Mesenchymal stem cell (in vitro differentiated cells and primary cell): ENCODE measurements around the gene REL.
A peak's percentile ranks its signal among the peaks of the same experiment; 100 is the strongest.
"Not testable (repeated sequence)": the region's sequence is repeated elsewhere in the genome, so short reads cannot be mapped to it uniquely, and the experiment has no call there.

Source experiments
- DNase-seq: peaks from one replicate; pipeline ENCODE4 v3.0.0-alpha.2; 2013
- H2AFZ ChIP-seq: one replicate; pipeline ENCODE4 v1.6.1; 2013; ENCODE audit warnings: low read depth, mild to moderate bottlenecking, control low read depth, inconsistent platforms, low read length, moderate library complexity
- H2AK5ac ChIP-seq: 2 replicates; pipeline ENCODE4 v1.6.1; 2013; ENCODE audit warnings: low read length, moderate library complexity, mild to moderate bottlenecking, inconsistent platforms; ENCODE audit not compliant: severe bottlenecking
- H2BK120ac ChIP-seq: one replicate; pipeline ENCODE4 v1.6.1; 2013; ENCODE audit warnings: low read depth, mild to moderate bottlenecking, inconsistent platforms, low read length, moderate library complexity
- H2BK12ac ChIP-seq, 2 experiments: one replicate each; pipeline ENCODE4 v1.6.1; 2013; ENCODE audit warnings: inconsistent platforms in 2 of 2, low read length in 2 of 2, mild to moderate bottlenecking in 2 of 2, moderate library complexity in 2 of 2, control low read depth in 1 of 2
- H2BK15ac ChIP-seq: one replicate; pipeline ENCODE4 v1.6.1; 2013; ENCODE audit warnings: mild to moderate bottlenecking, low read depth, inconsistent platforms; ENCODE audit not compliant: poor library complexity, severe bottlenecking
- H2BK5ac ChIP-seq: 2 replicates; pipeline ENCODE4 v1.6.1; 2013; ENCODE audit warnings: low read depth, mild to moderate bottlenecking, low read length, control low read depth, inconsistent platforms; ENCODE audit not compliant: poor library complexity, severe bottlenecking
- H3K14ac ChIP-seq, 2 experiments: one replicate each; pipeline ENCODE4 v1.6.1; 2013; ENCODE audit warnings: inconsistent platforms in 2 of 2, low read length in 2 of 2, control low read depth in 1 of 2, mild to moderate bottlenecking in 1 of 2, moderate library complexity in 1 of 2
- H3K18ac ChIP-seq, 2 experiments: one replicate each; pipeline ENCODE4 v1.6.1; 2013; ENCODE audit warnings: inconsistent platforms in 2 of 2, low read length in 2 of 2, control low read depth in 1 of 2, low read depth in 1 of 2, mild to moderate bottlenecking in 1 of 2
- H3K23ac ChIP-seq, 2 experiments: one replicate each; pipeline ENCODE4 v1.6.1; 2013; ENCODE audit warnings: inconsistent platforms in 2 of 2, low read length in 2 of 2, mild to moderate bottlenecking in 2 of 2, moderate library complexity in 2 of 2, control low read depth in 1 of 2
- H3K27ac ChIP-seq: 2 replicates; pipeline ENCODE4 v1.5.1; 2013; ENCODE audit warnings: mild to moderate bottlenecking, moderate library complexity, low read length, control low read depth, inconsistent platforms; ENCODE audit not compliant: poor library complexity, severe bottlenecking
- H3K27me3 ChIP-seq, 2 experiments: 2 replicates each; pipeline versions ENCODE4 v1.6.1 to v1.7.0; 2013; ENCODE audit warnings: low read length in 2 of 2, mild to moderate bottlenecking in 2 of 2, moderate library complexity in 2 of 2, control low read depth in 1 of 2, inconsistent platforms in 1 of 2; ENCODE audit not compliant: control insufficient read depth in 1 of 2, insufficient read depth in 1 of 2
- H3K36me3 ChIP-seq, 2 experiments: 2 replicates each; pipeline versions ENCODE4 v1.6.1 to v1.7.0; 2013; ENCODE audit warnings: low read length in 2 of 2, control low read depth in 1 of 2, inconsistent platforms in 1 of 2, low read depth in 1 of 2, mild to moderate bottlenecking in 1 of 2; ENCODE audit not compliant: insufficient read depth in 2 of 2, control insufficient read depth in 1 of 2
- H3K4ac ChIP-seq, 2 experiments: one replicate each; pipeline ENCODE4 v1.6.1; 2013; ENCODE audit warnings: inconsistent platforms in 2 of 2, low read length in 2 of 2, mild to moderate bottlenecking in 2 of 2, moderate library complexity in 2 of 2, control low read depth in 1 of 2, low read depth in 1 of 2
- H3K4me1 ChIP-seq: 2 replicates; pipeline ENCODE4 v1.6.1; 2013; ENCODE audit warnings: low read depth, low read length, control low read depth; ENCODE audit not compliant: control insufficient read depth, insufficient read depth
- H3K4me2 ChIP-seq: 2 replicates; pipeline ENCODE4 v1.6.1; 2013; ENCODE audit warnings: low read length, mild to moderate bottlenecking, inconsistent platforms; ENCODE audit not compliant: poor library complexity, severe bottlenecking
- H3K4me3 ChIP-seq, 2 experiments: 2 replicates each; pipeline versions ENCODE4 v1.5.1 to v1.7.0; 2013; ENCODE audit warnings: low read length in 2 of 2, mild to moderate bottlenecking in 2 of 2, control low read depth in 1 of 2, low read depth in 1 of 2; ENCODE audit not compliant: insufficient read depth in 1 of 2
- H3K79me1 ChIP-seq: replicated peaks from 2 replicates; pipeline ENCODE4 v1.6.1; 2013; ENCODE audit warnings: mild to moderate bottlenecking, control low read depth, low read length, inconsistent platforms; ENCODE audit not compliant: poor library complexity, severe bottlenecking
- H3K9ac ChIP-seq: 2 replicates; pipeline ENCODE4 v1.7.0; 2013; ENCODE audit warnings: mild to moderate bottlenecking, low read length, moderate library complexity
- H3K9me3 ChIP-seq: 2 replicates; pipeline ENCODE4 v1.7.0; 2013; ENCODE audit warnings: mild to moderate bottlenecking, low read length; ENCODE audit not compliant: control insufficient read depth
- H4K8ac ChIP-seq: one replicate; pipeline ENCODE4 v1.6.1; 2013; ENCODE audit warnings: inconsistent platforms, mild to moderate bottlenecking, low read length, moderate library complexity
- H4K91ac ChIP-seq: one replicate; pipeline ENCODE4 v1.6.1; 2013; ENCODE audit warnings: mild to moderate bottlenecking, low read length, inconsistent platforms
- WGBS: methylation state at CpG from one replicate; pipeline ENCODE4 v1.1.7; 2013; ENCODE audit warnings: mixed read lengths; 5-methylcytosine and 5-hydroxymethylcytosine counted together

Gene REL

DNA sequence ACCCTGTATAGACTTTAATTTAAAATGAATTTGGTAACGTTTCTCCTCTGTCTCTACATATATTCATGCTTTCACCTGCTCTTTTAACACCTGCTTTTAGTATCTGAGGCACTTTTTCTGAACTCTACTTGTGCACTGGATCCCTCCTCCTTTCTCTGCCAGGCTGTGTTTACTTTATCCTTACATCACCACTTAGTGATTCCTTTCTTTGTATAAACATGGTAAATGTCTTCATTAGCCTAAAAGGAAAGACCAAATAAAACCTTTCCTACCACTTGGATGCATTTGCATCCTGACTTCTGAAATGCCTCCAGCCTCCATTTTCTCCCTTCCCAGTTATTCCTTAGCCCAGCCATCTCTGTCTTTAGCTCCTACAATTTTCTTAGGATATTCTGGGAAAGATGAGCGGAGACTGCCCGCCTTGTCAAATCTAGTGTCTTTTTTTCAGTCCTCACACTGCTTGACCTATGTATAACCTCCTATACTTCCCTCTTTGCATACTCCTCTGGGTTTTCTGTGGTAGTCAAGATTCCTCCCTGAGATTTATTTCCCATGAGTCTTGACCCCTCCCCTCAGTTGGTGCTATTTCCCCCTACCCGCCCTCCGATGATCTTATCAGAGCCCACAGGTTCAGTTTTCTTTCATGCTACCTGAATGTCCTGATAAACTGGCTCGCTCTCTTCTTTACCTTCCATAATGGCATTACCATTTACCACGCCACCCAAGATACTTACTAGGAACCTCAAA, 44.8 kb downstream of the REL start:
- Histone ChIP-seq H3K18ac (no peak overlapping the region), H4K91ac (no peak overlapping the region), H3K14ac (no peak overlapping the region), H3K79me1 (no peaks in the 10 kb centered on the region), H2AK5ac (no peak overlapping the region), H4K8ac (no peak overlapping the region), H3K4me1 (no peaks in the 10 kb centered on the region), H3K27me3 (no peaks in the 10 kb centered on the region), H3K27ac (no peak overlapping the region), H2BK12ac (no peak overlapping the region), H3K4me2 (no peak overlapping the region), H2AFZ (no peak overlapping the region), H3K36me3 (peaks cover 0 to 27% of the 10 kb centered on the region in 2 experiments), H2BK15ac (no peak overlapping the region), H2BK120ac (no peak overlapping the region), H3K4ac (no peak overlapping the region), H3K9ac (no peak overlapping the region), H3K4me3 (no peak overlapping the region), H3K23ac (no peak overlapping the region), H3K9me3 (no peaks in the 10 kb centered on the region), H2BK5ac (no peak overlapping the region)
- 82% methylated on average over 7 of the region's 7 CpGs for WGBS
- DNase-seq = peak; percentile 73

DNA sequence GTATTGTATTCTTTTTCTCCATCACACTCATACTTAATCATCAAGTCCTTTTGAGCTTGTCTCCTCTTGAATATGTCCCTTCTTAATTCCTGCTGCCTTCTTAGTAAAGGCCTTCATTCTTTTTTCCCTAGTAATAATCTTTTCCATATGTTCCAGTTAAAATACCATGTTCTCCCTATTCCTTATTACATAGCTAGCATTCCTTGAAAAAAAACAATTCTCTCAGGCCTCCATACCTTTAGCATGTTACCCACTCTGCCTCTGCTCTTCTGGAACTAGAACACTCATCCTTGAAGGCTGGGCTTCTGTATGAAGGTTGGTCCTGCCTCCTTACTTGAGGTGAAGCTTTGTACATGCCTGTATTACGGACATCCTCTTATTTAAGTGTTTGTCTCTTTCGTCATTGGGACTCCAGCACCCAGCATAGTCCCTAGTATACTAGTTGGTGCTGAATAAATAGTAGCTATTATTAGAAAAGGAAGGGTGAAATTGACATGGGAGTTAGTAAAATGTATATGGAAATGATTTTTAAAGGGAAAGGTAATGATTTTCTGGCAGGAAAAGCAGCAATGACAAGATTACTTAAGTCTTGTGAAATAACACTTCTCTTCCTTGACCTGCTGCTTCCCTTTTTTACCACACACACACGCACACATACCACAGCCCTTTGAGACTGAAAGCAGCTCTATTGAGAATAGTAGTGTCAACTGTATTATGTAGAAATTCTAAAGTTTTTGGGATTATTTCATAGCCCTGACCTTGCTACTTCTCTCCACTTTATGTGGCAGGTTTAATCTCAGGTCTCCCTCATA, 45.6 kb downstream of the REL start:
- H2BK5ac ChIP-seq = no peak overlapping the region
- DNase-seq = peak; percentile 79
- peak overlapping the region in 1 of 2 experiments; percentile 54 for H2BK12ac ChIP-seq
- WGBS = 96% methylated on average over 2 of the region's 3 CpGs
- no peak overlapping the region for H3K18ac ChIP-seq
- H3K9me3 ChIP-seq = no peaks in the 10 kb centered on the region
- H3K27ac ChIP-seq = no peak overlapping the region
- H4K8ac ChIP-seq = no peak overlapping the region
- H2AFZ ChIP-seq = no peak overlapping the region
- H3K4me1 ChIP-seq = no peaks in the 10 kb centered on the region
- H3K14ac ChIP-seq = no peak overlapping the region
- H4K91ac ChIP-seq = no peak overlapping the region
- H3K27me3 ChIP-seq = no peaks in the 10 kb centered on the region
- no peak overlapping the region for H3K4me3 ChIP-seq
- H3K79me1 ChIP-seq = no peaks in the 10 kb centered on the region
- no peak overlapping the region for H2BK15ac ChIP-seq
- H3K23ac ChIP-seq = no peak overlapping the region
- no peak overlapping the region for H2BK120ac ChIP-seq
- H3K4me2 ChIP-seq = no peak overlapping the region
- no peak overlapping the region for H3K4ac ChIP-seq
- H3K9ac ChIP-seq = no peak overlapping the region
- peaks cover 0 to 22% of the 10 kb centered on the region in 2 experiments for H3K36me3 ChIP-seq
- H2AK5ac ChIP-seq = no peak overlapping the region

DNA sequence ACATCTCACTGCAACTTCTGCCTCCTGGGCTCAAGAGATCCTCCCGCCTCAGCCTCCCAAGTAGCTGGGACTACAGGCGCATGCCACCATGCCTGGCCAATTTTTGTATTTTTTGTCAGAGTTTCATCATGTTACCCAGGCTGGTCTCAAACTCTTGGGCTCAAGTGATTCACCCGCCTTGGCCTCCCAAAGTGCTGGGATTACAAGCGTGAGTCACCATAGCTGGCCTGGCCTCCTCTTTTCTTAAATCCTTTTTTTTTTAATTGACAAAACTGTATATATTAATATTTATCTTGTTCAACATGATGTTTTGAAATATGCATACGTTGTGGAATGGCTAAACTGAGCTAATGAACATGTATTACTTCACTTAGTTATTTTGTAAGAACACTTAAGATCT, 50.7 kb downstream of the REL start:
- H2AFZ ChIP-seq, H3K27ac ChIP-seq, H3K4me2 ChIP-seq, H3K14ac ChIP-seq, DNase-seq, H2BK12ac ChIP-seq, H3K18ac ChIP-seq, H4K8ac ChIP-seq, H3K27me3 ChIP-seq, H2BK120ac ChIP-seq, H3K9ac ChIP-seq, H4K91ac ChIP-seq, H3K4me3 ChIP-seq, H2BK5ac ChIP-seq, H2AK5ac ChIP-seq, H3K36me3 ChIP-seq, H3K4me1 ChIP-seq, H3K4ac ChIP-seq, H3K9me3 ChIP-seq, H2BK15ac ChIP-seq, H3K79me1 ChIP-seq, H3K23ac ChIP-seq: not testable (repeated sequence)
- WGBS = 94% methylated on average over 4 of the region's 5 CpGs

DNA sequence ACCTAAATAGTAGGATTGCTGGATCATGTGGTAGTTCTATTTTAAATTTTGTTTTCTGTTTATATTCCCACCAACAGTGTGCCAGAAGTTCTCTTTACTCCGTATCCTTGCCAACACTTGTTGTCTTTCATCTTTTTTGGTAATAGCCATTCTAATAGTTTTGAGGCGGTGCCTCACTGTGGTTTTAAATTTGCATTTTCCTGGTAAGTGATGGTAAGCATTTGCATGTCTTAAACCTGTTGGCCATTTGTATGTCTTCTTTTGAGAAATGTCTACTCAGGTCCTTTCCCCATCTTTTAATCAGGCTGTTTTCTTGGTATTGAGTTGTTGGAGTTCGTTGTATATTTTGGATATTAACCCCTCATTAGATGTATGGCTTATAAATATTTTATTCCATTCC, 51.6 kb downstream of the REL start:
- no peak overlapping the region for H2AK5ac ChIP-seq
- no peak overlapping the region for H4K91ac ChIP-seq
- no peaks in the 10 kb centered on the region for H3K79me1 ChIP-seq
- no peak for DNase-seq
- H3K36me3 ChIP-seq = peaks cover 4 to 7% of the 10 kb centered on the region in 2 experiments
- H3K27ac ChIP-seq = no peak overlapping the region
- H3K4me1 ChIP-seq = no peaks in the 10 kb centered on the region
- H3K23ac ChIP-seq = no peak overlapping the region
- H2BK12ac ChIP-seq = no peak overlapping the region
- H3K9ac ChIP-seq = no peak overlapping the region
- H3K4me3 ChIP-seq = no peak overlapping the region
- no peak overlapping the region for H2BK120ac ChIP-seq
- H2BK5ac ChIP-seq = no peak overlapping the region
- H2AFZ ChIP-seq = no peak overlapping the region
- no peak overlapping the region for H4K8ac ChIP-seq
- H3K14ac ChIP-seq = no peak overlapping the region
- H3K4me2 ChIP-seq = no peak overlapping the region
- no peaks in the 10 kb centered on the region for H3K9me3 ChIP-seq
- H2BK15ac ChIP-seq = no peak overlapping the region
- 94% methylated on average over 2 of the region's 3 CpGs for WGBS
- H3K4ac ChIP-seq = no peak overlapping the region
- no peak overlapping the region for H3K18ac ChIP-seq
- H3K27me3 ChIP-seq = no peaks in the 10 kb centered on the region
